Measurements from ENCODE around the gene PIK3R6.
"Not testable (repeated sequence)": the region's sequence is repeated elsewhere in the genome, so short reads cannot be mapped to it uniquely, and the experiment has no call there.

PIK3R6 gene

DNA sequence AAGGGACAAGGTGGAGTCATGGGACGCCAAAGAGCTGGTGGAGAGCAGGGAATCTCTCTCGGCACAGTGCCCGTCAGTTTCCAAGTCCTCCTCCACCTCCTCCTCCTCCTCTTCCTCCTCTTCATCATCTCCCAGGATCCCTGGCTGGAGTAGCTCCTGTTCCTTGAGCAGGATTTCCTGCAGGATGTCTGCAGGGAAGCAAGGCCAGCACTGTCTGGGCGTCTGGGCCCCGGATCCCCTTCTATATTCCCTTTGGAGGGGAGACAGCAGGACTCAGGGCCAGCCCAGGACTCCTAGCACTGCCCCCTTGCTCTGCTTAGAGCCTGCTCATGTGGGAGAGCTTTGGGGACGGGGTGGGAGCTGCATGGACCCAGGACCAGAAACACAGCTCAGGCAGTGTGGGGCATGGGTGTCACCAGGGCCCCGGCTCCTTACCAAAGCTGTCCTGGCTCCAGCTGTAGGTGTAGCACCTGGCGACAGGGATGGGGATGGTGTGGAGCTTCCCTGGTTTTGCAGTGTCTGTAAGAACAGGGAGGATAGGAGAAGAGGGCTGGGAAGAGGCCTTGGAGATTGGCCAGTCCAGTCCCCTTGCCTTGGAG is 21.3 kb upstream of the PIK3R6 start:
- TF ChIP-seq, protein P1, sequence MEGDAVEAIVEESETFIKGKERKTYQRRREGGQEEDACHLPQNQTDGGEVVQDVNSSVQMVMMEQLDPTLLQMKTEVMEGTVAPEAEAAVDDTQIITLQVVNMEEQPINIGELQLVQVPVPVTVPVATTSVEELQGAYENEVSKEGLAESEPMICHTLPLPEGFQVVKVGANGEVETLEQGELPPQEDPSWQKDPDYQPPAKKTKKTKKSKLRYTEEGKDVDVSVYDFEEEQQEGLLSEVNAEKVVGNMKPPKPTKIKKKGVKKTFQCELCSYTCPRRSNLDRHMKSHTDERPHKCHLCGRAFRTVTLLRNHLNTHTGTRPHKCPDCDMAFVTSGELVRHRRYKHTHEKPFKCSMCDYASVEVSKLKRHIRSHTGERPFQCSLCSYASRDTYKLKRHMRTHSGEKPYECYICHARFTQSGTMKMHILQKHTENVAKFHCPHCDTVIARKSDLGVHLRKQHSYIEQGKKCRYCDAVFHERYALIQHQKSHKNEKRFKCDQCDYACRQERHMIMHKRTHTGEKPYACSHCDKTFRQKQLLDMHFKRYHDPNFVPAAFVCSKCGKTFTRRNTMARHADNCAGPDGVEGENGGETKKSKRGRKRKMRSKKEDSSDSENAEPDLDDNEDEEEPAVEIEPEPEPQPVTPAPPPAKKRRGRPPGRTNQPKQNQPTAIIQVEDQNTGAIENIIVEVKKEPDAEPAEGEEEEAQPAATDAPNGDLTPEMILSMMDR (IDR thresholded peaks at IDR 0.05; ENCODE audit: borderline replicate concordance, insufficient read depth, low read depth, low read length), result no peak
- no peak overlapping the region for H3K4me3 ChIP-seq (ENCODE audit: low read depth, low read length)

DNA sequence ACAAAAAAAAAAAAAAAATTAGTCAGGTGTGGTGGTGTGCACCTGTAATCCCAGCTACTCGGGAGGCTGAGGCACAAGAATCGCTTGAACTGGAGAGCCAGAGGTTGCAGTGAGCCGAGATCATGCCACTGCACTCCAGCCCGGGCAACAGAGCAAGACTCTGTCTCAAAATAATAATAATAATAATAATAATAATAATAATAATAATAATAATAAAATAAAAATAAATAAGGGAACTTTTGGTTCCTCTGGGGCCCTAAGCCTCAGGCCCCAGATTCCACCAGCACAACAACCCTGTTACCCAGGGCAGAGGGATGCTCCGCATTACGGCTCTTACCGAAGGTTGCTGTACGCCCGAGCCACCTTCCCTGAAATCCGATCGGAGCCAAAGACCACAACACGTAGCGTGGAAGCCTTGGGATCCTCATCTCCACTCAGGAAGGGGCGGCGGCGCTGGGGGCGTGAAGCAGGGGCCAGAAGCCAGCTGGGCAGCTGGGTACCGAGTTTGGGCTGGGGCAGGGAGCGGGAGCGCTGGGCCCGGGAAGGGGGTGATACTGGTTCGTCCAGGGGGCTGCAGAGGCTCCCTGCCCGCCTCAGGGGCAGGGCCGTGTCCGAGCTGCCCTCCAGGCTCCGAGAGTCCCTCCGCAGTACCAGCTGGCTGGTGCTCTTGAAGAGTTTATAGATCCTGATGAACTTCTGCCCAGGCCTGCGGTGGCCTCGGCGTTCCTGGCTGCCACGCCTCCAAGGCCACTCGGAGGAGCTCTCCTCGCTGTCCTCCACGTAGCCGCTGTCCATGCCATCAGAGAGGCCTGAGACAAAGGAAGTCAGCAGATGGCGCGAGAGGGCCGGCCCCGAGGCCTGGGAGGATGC is 20.6 kb upstream of the PIK3R6 start:
- TF ChIP-seq, protein P1 (IDR thresholded peaks at IDR 0.05; ENCODE audit: borderline replicate concordance, insufficient read depth, low read depth, low read length), result no peak
- H3K4me3 ChIP-seq (ENCODE audit: low read depth, low read length), result no peak overlapping the region

- no peak overlapping the region for H3K4me3 ChIP-seq (ENCODE audit: low read depth, low read length)
- TF ChIP-seq, protein P1 (IDR thresholded peaks at IDR 0.05; ENCODE audit: borderline replicate concordance, insufficient read depth, low read depth, low read length), result no peak
Measured at GRCh38 chr17:8887301-8887700, 19.8 kb upstream of the PIK3R6 start.

GRCh38 chr17:8885967-8886684 is 18.7 kb upstream of the PIK3R6 start:
- TF ChIP-seq, protein P1 (IDR thresholded peaks at IDR 0.05; ENCODE audit: borderline replicate concordance, insufficient read depth, low read depth, low read length), result no peak
- no peak overlapping the region for H3K4me3 ChIP-seq (ENCODE audit: low read depth, low read length)

DNA sequence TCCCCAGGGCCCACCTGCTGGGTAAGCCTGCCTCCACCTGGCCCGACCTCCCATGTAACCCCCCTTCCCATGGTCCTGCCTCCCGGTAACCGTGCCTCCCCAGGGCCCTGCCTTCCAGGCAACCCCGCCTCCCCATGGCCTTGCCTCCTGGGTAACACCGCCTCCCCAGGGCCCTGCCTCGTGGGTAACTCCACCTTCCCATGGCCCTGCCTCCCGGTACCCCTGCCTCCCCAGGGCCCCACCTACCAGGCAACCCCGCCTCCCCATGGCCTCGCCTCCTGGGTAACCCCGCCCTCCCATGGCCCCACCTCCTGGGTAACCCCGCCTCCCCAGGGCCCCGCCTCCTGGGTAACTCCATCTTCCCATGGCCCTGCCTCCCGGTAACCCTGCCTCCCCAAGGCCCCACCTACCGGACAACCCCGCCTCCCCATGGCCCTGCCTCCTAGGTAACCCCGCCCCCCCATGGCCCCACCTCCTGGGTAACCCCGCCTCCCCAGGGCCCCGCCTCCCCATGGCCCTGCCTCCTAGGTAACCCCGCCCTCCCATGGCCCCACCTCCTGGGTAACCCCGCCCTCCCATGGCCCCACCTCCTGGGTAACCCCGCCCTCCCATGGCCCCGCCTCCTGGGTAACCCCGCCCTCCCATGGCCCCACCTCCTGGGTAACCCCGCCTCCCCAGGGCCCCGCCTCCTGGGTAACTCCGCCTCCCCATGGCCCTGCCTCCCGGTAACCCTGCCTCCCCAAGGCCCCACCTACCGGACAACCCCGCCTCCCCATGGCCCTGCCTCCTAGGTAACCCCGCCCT is 17.9 kb upstream of the PIK3R6 start:
- not testable (repeated sequence) for H3K4me3 ChIP-seq (ENCODE audit: low read depth, low read length)

DNA sequence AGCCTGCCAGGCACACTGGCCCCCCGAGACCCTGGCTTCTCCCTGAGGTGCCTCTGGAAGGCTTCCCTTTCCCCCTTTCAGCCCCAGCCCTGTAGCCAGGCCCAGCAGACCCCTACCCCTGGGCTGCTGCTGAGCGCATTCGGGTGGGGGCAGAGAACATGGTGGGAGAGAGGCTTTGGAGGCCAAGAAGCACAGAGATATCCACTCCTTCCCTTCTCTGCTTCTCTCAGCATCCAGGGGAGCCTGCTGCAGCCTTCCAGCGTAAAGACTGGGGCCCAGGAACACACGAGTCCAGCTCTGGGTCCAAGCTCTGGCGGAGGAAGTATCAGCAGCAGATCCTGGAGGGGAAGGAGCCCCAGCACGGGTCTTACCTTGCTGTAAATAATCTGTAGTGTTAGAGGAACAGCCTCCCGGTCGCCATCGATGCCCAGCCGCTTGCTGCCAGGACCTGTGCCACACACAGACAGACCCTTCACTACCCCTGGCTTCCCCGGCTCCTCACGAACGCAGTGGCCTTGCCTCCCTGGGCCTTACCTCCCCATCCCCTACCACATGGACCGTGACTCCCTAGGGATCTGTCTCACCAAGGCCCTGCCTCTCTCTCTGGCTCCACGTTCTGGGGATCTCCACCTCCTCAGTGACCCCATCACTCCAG is 17.0 kb upstream of the PIK3R6 start:
- H3K4me3 ChIP-seq (ENCODE audit: low read depth, low read length), result no peak overlapping the region

More for the DNA sequence above, 17.0 kb upstream of the PIK3R6 start:
- TF ChIP-seq, protein P1 (IDR thresholded peaks at IDR 0.05; ENCODE audit: borderline replicate concordance, insufficient read depth, low read depth, low read length), result no peak
